ENCODE results near the gene KCTD7. TPM values are rescaled to one million over a fixed set of nuclear protein-coding genes. Genes with fewer than 3 reads are reported as not detected.
A peak's percentile ranks its signal among the peaks of the same experiment; 100 is the strongest.
"Not testable (repeated sequence)": the region's sequence is repeated elsewhere in the genome, so short reads cannot be mapped to it uniquely, and the experiment has no call there.

Gene KCTD7
- total RNA-seq, 4 donors from 2014 or later, result 13.7 to 27.9 (median 18.3) TPM

DNA sequence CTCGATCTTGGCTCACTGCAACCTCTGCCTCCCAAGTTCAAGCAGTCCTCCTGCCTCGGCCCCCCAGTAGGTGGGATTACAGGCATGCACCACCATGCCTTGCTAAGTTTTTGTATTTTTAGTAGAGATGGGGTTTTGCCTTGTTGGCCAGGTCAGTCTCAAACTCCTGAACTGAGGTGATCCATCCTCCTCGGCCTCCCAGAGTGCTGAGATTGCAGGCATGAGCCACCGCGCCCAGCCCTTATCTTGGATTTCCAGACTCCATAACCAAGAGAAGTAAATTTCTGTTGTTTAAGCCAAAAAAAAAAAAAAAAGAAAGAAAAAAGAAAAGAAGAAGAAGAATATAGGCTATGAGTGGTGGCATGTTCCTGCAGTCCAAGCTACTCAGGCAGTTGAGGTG is 58.5 kb downstream of the KCTD7 start:
- TF ChIP-seq POLR2AphosphoS5 (IDR thresholded peaks at IDR 0.05) (no peak), EP300 (IDR thresholded peaks at IDR 0.05) (no peak), POLR2A (IDR thresholded peaks at IDR 0.05) (no peak)
- TF ChIP-seq, protein P1, sequence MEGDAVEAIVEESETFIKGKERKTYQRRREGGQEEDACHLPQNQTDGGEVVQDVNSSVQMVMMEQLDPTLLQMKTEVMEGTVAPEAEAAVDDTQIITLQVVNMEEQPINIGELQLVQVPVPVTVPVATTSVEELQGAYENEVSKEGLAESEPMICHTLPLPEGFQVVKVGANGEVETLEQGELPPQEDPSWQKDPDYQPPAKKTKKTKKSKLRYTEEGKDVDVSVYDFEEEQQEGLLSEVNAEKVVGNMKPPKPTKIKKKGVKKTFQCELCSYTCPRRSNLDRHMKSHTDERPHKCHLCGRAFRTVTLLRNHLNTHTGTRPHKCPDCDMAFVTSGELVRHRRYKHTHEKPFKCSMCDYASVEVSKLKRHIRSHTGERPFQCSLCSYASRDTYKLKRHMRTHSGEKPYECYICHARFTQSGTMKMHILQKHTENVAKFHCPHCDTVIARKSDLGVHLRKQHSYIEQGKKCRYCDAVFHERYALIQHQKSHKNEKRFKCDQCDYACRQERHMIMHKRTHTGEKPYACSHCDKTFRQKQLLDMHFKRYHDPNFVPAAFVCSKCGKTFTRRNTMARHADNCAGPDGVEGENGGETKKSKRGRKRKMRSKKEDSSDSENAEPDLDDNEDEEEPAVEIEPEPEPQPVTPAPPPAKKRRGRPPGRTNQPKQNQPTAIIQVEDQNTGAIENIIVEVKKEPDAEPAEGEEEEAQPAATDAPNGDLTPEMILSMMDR (IDR thresholded peaks at IDR 0.05), result no peak
- no CpG with 5 or more reads among the region's 5 CpGs for WGBS, 2 donors (ENCODE audit: low coverage in 1 of 2)
- peaks cover 0 to 1% of the 10 kb centered on the region in 2 donors for H3K36me3 ChIP-seq
- H3K27me3 ChIP-seq, result no peaks in the 10 kb centered on the region
- no peak overlapping the region for H3K4me3 ChIP-seq
- H3K4me1 ChIP-seq, result peaks cover 0 to 25% (median 3%) of the 10 kb centered on the region in 3 donors
- ATAC-seq, result no peak
- no peak overlapping the region for H3K27ac ChIP-seq
- H3K9me3 ChIP-seq, result no peaks in the 10 kb centered on the region

DNA sequence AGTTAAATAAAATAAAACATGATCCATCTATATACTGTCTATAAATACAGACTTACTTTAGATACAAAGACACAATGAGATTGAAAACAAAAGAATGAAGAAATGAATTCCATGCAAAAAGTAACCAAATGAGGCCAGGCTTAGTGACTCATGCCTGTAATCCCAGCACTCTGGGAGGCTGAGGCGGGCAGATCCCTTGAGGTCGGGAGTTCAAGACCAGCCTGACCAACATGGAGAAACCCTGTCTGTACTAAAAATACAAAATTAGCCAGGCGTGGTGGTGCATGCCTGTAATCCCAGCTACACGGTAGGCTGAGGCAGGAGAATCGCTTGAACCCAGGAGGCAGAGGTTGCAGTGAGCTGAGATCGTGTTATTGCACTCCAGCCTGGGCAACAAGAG is 59.0 kb downstream of the KCTD7 start:
- H3K27ac ChIP-seq, H3K27me3 ChIP-seq, ATAC-seq, H3K9me3 ChIP-seq, H3K36me3 ChIP-seq, H3K4me3 ChIP-seq: not testable (repeated sequence)
- H3K4me1 ChIP-seq, result peaks cover 0 to 23% (median 3%) of the 10 kb centered on the region in 3 donors
- 90 to 94% methylated on average over 3 of the region's 6 CpGs for WGBS, 2 donors (ENCODE audit: low coverage in 1 of 2)

DNA sequence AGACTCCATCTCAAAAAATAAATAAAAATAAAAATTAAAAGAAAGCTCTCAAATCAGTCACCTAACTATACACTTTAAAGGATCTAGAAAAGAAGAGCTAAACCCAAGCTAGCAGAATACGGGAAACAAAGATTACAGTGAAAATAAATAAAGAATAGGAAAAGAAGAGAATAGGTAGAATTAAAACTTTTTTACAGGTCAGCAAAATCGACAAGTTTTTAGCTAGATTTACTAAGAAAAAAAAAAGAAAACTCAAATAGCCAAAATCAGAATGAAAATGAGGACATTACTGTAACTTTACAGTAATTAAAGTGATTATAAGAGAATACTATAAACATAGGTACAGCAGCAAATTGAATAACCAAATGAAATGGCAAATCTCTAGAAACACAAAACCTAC is 60.4 kb downstream of the KCTD7 start:
- H3K9me3 ChIP-seq, result no peaks in the 10 kb centered on the region
- WGBS, 2 donors (ENCODE audit: low coverage in 1 of 2), result 97 to 100% methylated on average over 2 of the region's 2 CpGs
- no peak overlapping the region for H3K4me3 ChIP-seq
- no peak overlapping the region for H3K27ac ChIP-seq
- ATAC-seq, result no peak
- H3K4me1 ChIP-seq, result peaks cover 0 to 12% (median 0%) of the 10 kb centered on the region in 3 donors
- no peaks in the 10 kb centered on the region for H3K27me3 ChIP-seq
- H3K36me3 ChIP-seq, result peaks cover 0 to 17% of the 10 kb centered on the region in 2 donors
- no peak for TF ChIP-seq POLR2A (IDR thresholded peaks at IDR 0.05)
- TF ChIP-seq, protein P1 (IDR thresholded peaks at IDR 0.05), result no peak
- TF ChIP-seq POLR2AphosphoS5 (IDR thresholded peaks at IDR 0.05), result no peak
- TF ChIP-seq EP300 (IDR thresholded peaks at IDR 0.05), result no peak

DNA sequence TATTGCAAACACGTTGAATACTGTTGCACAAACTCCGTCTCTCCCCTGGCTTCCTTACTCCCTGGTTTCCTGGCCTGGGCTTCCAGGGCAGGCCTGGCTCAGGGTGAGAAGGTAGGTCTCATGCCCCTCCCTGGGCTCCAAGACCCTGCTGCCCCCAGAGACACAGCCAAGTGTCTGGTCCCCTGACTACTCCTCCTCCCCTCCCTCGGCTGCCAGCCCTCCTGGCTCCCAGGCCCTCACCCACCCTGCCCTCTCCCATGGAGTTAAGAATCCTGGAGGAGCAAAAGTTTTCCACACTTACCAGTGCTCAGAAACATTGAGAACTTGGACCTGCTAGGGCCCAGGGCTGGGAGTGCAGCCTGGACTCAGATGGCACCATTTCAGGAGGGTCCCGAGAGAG is 64.7 kb downstream of the KCTD7 start:
- Histone ChIP-seq H3K9me3 (no peaks in the 10 kb centered on the region), H3K36me3 (peaks cover 0 to 19% of the 10 kb centered on the region in 2 donors), H3K4me1 (peaks cover 0 to 22% (median 8%) of the 10 kb centered on the region in 3 donors), H3K27ac (peak overlapping the region in 1 of 4 donors; percentile 51), H3K27me3 (no peaks in the 10 kb centered on the region), H3K4me3 (no peak overlapping the region)
- ATAC-seq, result no peak
- TF ChIP-seq, protein P1 (IDR thresholded peaks at IDR 0.05), result no peak
- no peak for TF ChIP-seq POLR2AphosphoS5 (IDR thresholded peaks at IDR 0.05)
- TF ChIP-seq EP300 (IDR thresholded peaks at IDR 0.05), result no peak
- no peak for TF ChIP-seq POLR2A (IDR thresholded peaks at IDR 0.05)
- 52 to 68% methylated on average over 3 of the region's 4 CpGs for WGBS, 2 donors (ENCODE audit: low coverage in 1 of 2)

Other genes starting within 250 kb of the KCTD7 start
- gene RABGEF1, start 111.9 kb downstream of the KCTD7 start, total RNA-seq, result 10 to 100 TPM; 37.8 to 59.9 (median 39.8) TPM

Data from gastroesophageal sphincter (tissue), 4 donors.